Activated CD4-positive, alpha-beta T cell treated with anti-CD3 and anti-CD28 coated beads, Interleukin-2, amount 50 U/mL, for 24 hours (primary cell): ENCODE results near the gene FKBP10.
"Not testable (repeated sequence)": the region's sequence is repeated elsewhere in the genome, so short reads cannot be mapped to it uniquely, and the experiment has no call there.

Experiments used
- DNase-seq, 2 donors: peaks; one replicate each; pipeline ENCODE4 v3.0.0-alpha.2; 2020; ENCODE audit warnings: low read depth in 1 of 2, low spot score in 1 of 2

Gene FKBP10, protein sequence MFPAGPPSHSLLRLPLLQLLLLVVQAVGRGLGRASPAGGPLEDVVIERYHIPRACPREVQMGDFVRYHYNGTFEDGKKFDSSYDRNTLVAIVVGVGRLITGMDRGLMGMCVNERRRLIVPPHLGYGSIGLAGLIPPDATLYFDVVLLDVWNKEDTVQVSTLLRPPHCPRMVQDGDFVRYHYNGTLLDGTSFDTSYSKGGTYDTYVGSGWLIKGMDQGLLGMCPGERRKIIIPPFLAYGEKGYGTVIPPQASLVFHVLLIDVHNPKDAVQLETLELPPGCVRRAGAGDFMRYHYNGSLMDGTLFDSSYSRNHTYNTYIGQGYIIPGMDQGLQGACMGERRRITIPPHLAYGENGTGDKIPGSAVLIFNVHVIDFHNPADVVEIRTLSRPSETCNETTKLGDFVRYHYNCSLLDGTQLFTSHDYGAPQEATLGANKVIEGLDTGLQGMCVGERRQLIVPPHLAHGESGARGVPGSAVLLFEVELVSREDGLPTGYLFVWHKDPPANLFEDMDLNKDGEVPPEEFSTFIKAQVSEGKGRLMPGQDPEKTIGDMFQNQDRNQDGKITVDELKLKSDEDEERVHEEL

DNA sequence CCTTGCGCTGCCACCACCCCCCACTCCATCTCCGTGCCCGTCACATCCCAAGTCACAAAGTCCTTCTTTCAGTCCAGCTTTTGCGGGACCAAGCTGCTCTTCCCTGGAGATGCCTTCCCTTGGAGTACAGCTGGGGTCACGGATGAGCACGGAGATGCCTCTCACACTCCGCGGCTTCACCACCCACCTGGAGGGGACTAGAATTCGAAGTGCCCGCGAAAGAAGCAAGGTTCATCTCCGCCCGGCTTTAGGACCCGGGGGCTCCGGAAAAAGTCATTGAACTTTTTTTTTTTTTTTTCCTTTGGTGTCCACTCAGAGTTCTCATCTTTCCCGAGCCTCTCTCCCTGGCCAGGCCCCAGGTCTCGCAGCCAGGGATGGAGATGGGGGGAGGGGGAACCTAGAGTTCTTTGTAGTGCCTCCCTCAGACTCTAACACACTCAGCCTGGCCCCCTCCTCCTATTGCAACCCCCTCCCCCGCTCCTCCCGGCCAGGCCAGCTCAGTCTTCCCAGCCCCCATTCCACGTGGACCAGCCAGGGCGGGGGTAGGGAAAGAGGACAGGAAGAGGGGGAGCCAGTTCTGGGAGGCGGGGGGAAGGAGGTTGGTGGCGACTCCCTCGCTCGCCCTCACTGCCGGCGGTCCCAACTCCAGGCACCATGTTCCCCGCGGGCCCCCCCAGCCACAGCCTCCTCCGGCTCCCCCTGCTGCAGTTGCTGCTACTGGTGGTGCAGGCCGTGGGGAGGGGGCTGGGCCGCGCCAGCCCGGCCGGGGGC lies at the start of gene FKBP10:
Gene FKBP10 (plus strand): TSS at position 624 of the 771 bp plus-strand sequence. CDS start 31 bp downstream, at position 655.
- DNase-seq = no peak

DNA sequence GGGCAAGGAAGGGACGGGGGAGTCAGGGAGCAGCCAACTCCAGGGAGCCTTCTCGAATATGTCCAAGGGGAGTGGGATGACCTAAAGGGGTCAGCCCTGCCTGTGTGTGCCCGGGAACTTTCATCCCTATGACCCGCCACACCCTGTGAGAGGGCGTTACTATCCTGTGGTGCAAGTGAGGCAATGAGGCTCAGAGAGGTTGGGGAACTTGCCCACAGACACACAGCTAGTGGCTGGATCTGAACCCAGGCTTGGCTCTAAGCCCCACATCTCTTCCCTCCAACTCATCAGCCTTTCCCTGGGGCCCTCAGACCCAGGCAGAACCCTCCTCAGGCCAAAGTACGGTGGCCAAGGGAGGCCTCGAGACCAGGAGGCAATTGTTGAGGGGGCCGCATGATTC lies 49.5 kb upstream of the FKBP10 start:
- no peak for DNase-seq

DNA sequence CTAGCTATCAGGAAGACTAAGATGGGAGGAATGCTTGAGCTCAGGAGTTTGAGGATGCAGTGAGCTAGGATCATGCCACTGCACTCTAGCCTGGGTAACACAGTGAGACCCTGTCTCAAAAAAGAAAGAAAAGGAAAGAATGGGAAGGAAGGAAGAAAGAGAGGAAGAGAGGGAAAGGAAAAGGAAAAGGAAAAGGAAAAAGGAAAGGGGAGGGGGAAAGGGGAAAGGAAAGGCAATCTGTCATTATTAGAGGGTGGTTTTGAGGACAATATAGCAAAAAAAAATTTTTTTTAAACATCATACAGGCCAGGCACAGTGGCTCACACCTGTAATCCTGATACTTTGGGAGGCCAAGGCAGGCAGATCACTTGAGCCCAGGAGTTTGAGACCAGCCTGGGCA lies 46.7 kb upstream of the FKBP10 start:
- DNase-seq = no peak

DNA sequence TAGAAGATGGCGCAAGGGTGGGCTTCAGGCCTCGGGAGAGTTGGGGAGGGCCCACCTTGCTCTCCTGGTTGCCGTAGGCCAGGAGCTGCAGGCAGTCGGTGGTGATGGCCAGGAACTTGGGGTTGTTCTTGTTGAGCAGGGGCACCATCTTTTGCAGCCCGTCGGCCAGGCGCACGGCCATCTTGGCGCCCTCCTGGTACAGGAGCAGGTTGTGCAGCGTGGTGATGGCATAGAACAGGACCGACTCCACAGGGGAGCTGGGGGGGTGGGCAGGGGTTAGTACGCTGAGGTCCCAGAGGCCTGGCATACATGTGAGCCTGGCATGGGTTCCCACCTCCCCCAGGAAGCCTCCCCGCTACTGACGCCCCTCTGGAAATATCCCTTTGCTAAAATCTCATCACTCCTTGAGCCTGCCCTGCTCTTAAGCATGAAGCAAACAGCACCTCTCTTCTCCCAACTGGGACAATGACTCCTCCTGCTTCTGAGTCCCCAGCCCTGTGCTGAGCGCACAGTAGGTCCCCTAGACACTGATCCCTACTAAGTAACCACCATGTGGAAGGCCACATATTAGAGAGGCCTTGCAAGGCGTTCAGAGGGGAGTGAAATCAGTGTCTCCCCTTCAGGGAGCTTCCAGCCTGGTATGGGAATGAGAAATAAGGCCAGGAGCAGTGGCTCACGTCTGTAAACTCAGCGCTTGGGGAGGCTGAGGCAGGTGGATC lies 45.3 kb upstream of the FKBP10 start:
- DNase-seq = no peak

DNA sequence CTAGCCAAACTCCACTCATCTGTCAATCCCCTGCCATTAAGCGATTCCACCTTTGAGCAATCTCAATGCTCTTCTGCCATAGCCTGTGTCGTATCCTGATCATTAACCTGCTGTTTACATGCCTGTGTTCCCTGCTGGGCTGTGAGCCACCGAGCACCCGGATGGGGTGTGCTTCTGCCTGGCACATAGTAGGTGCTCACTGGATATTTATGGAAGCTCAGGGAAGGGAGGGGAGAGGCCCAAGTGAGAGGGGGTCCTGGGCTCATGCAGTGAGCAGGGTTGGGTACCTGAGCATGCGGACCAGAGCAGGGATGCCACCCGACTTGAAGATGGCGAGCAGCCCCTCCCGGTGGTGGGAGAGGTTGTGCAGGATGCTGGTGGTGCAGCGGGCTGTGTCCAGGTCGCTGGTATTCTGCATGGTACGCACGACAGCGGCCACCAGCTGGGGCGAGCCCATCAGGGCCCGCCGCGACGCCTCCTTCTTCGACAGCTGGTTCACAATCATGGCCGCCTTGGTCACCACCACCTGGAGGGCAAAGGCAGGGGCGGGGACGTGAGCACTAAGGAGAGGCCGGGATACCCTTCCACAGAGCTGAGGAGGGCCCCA lies 44.0 kb upstream of the FKBP10 start:
- DNase-seq = no peak

DNA sequence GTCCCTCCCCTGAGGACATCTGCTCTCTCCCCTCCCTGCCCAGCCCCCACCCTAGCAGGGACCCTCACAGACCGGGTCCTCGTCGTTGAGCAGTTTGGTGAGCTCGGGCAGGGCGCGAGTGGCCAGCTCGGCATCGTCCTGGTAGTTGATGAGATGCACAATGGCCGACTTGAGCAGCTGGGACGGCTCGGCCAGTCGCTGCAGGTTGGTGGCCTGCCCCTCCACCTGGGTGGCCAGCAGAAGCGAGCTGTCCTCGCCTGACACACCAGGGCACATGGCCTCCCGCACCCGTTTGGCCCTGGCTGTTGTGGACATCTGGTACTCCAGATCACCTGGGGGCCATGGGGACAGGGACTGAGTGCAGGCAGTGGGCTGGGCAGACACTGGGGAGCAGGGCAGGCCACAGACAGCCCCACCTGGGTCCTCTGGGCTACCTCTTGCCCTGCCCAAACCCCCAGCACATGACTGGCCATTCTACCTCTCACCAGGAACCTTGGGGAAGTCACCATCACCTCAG lies 43.4 kb upstream of the FKBP10 start:
- DNase-seq = no peak

DNA sequence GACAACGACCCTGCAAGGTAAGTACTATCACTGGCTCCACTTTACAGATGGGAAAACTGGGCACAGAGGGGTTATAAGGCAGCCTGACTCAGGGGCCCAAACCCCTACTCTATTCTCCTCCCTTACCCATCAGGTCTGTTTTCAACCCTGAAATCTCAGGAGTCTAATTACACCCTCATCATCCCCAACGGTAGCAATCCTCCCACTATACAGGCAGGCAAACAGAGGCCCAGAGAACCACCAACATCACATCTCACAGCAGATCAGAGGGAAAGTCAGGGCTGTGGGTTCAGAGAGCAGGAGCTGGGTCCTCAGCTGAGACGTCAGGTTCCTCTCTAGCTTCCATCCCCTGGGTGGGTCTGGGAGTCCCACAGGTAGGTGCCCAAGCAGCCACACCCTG lies 42.8 kb upstream of the FKBP10 start:
- DNase-seq = no peak

DNA sequence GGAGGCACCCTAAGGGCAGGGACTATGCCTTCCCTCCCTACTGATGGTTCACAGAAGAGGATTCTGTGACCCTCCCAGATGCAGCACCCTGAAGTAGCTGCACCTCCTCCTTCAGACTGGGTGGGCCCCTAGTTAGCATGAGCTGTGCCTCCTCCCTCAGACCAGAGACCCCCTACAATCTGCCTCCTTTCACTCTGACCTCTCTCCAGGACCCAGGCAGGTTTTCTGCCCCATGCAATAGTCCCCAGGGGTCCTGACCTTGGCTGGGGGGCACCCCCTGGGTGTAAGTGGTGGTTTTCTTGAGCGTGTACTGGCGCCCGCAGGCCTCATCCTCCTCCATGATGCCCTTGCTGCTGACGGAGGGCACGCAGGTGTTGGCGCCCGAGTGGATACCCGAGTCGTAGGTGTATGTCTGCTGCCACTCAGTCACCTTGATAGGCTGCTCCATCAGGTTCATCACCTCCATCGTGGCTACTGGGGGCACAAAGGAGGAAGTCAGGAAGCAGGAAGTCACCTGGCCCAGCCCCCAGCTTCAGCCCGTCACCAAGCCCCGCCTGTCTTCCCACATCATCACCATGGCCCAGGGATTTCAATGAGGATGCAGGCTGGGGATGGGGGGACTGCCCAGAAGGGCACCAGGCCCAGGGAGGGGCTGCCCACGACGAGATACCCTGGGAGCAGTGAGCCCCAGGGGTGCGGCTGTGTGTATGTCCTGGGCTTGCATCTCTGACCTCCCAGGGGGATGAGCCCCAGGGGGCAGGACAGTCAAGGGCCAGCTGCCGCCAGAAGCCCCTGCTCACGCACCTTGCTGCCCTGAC lies 41.2 kb upstream of the FKBP10 start:
- no peak for DNase-seq

DNA sequence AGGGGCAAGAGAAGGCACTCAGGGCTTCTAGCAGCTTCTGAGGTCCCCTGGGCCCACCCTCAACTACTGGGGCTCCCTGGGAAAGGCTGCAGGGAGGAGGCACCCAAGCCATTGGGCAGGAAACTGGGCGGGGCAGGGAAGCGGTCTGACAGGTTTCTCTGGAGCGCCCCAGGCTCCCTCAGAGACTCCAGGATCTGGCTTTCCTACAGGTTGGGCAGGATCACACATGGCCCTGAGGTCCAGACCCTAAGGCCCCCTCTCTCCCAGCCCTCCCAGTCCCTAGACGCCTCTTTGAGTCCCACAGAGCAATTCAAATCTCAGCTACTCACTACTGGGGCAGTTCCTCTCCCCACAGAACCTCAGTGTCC lies 40.6 kb upstream of the FKBP10 start:
- no peak for DNase-seq

DNA sequence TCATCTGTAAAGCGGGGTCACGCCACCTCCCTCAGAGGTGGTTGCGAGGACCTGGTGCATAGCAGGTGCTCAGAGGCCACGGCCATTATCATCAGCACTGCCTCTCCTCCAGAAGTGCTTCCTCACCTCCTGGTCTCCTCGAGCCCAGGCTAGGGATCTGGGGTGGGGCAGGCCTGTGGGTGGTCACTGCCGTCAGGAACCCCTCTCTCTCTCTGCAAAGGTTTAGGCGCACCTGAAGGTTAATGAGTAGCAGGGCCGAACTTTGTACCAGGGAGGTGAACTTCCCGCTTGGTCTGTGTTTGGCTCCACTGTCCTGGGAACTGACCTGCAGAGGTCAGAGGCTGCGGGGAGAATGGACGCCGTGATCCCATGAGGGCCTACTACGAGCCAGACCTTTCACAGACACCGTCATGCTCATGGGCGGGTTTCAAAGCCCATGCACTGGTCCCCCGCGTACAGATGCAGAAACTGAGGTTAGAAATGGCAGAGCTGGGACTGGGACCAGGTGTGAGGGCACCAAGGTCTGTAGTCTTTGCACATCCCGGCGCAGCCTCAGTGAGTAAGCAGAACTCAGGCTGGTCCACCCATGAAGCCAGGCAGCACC lies 40.1 kb upstream of the FKBP10 start:
- no peak for DNase-seq

DNA sequence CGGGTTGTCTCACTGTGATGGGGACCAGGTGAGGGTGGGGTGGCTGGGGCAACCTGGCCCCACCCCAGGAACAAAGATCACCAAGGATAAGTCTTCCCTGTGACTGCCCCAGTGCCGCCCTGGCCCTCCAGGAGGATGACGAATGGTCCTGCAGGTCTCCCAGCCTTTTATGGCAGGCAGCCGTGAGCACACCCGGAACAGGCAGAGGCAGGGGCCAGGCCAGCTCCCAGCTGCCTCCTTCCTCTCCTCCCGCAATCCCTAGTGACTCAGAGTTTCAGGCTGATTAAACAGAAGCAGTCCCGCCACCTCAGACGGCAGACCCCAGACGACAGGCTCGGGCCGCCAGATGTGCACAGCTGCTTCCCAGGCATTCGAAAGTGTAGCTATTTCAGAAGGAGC lies 39.6 kb upstream of the FKBP10 start:
- DNase-seq = no peak

DNA sequence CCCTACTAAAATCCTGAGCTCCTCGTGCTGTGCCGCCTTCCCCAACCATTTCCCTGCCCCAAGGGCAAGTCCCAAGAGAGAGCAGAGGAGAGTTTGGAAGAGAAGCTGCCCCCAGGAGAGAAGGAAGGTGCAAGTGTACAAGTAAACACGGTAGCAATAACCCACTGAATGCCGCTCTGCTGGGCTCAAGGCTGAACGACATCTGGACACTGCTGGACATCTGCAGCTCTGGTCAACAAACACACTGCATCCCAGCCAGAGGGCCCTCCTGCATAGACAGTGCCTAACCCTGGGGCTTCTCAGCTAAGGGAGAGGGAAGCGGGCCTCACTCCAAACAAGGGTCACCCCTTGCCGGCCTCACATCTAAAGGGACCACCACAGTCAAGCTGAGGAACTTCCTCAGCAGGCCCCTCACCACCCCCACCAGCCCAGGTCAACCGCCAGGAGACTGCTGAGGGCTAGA lies 39.0 kb upstream of the FKBP10 start:
- no peak for DNase-seq

DNA sequence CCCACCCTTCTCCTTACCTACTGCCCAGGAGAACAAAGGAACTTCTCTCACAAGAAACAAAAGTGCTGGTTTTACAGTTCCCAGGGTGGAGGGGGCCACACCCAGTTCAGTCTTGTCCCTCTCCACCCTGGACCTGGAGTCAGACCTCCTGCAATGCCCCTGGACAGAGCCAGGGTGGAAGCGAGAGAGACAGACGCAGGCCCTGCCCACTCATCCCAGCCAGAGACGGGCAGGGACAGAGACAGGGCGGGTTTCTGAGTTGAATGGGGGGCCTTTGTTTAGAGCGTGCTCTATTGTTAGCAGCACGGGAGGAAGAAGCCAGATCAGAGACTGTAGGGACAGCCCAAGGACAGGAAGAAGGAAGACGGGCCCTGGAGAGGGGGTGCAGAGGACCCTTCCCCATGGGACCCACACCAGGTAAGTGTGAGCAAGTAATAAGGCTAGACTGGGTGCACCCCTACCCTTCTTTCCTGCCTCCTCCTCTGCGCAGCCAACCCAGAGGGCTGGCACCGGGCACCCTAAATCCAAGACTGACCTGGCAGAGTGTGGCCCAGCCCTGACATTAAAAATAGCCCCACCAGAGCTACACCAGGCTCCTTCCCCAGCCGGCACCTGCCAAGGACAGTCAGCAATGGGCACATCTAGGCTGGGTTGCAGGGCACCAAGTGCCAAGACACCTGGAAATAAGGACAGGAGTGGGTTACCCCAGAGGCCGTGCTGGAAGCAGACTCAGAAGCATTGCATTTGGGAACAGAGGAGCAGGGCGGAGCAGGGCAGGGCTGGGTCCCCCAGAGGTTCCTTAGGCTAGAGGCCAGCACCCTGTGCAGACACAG lies 37.2 kb upstream of the FKBP10 start:
- no peak for DNase-seq

DNA sequence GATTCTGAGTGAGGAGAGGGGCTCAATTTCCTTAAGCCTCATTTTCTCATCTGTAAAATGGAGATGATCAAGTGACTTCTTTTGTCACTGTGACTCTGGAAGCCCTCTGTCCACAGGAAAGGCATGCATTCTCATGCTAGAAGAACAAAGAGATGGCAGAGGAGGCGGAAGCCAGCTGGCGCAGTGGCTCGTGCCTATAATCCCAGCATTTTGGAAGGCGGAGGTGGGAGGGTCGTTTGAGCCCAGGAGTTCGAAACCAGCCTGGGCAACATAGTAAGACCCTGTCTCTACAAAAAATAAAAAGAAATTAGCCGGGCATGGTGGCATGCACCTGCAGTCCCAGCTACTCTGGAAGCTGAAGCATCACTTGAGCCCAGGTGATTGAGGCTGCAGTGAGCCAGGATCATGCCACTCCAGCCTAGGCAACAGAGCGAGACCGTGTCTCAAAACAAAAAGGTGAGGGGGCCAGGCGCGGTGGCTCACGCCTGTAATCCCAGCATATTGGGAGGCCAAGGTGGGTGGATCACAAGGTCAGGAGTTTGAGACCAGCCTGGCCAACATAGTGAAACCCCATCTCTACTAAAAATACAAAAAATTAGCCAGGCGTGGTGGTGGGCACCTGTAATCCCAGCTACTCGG lies 36.4 kb upstream of the FKBP10 start:
- not testable (repeated sequence) for DNase-seq

DNA sequence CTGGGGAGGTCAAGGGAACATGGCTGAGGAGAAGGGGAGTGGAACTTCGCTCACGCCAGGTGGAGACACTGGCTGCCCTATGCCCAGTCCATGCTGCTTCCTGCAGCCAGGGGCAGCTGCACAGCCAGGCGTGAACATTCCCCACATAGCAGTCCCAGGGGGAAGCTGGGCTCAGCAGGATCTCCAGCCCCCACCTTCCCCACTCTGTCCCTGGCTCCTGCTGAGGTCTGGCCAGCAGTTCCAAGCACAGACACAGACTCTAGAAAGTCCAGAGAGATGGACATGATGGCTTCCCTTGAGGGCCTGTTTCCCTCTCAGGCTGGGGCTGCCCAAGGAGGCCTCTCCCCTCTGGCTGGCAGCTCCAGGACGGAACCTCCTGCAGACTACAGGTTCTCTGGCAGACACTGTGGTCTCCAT lies 35.6 kb upstream of the FKBP10 start:
- no peak for DNase-seq

DNA sequence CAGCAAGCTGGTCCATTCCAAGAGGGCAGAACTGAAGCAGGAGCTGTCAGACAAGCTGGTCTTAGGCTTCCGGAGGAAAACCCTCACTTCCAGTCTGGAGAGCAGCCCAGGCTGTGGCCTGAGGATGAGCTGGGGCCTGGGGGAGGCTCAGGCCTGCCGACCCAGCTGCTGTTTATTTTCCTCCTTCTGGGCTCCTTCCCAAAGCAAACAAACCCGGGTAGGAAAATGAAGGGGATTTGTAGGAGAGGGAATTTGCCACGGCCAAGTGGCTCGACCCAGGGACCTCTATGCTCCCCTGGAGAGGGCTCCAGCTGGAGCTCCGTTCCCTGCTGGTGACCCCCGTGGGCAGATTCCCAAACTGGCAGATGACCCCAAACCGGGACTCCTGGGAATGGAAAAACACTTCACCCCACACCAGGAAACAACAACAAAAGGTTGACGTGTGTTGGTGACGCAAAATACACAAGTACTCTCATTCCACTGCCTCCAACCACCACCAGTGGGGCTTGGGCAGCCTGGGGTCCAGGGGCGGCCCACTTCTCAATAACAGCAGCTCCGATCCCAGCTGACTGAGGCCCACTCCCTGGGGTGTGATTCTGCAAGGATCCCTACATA lies 35.1 kb upstream of the FKBP10 start:
- no peak for DNase-seq

DNA sequence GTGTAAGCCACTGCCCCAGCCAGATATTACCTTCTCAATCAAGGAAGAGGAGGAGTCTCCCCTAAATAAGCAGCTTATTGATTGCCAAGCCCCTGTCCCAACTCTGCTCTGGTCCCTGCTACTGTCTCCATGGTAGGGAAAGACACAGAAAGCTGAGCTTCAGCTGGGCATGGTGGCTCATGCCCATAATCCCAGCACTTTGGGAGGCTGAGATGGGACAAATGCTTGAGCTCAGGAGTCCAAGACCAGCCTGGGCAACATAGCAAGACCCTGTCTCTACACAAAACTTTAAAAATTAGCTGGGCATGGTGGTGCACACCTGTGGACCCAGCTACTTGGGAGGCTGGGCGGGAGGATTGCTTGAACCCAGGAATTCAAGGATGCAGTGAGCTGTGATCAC lies 32.9 kb upstream of the FKBP10 start:
- DNase-seq = no peak
